Transverse colon (tissue), 4 donors: Measurements from ENCODE around the gene GGTLC1.

ENCODE experiments used
- CTCF ChIP-seq, 5 experiments: fragments of 200-600 bp in 3 of 5; fragments of 450-650 bp in 2 of 5; sonication (generic) in 3 of 5; IDR thresholded peaks; 1 replicate in 2 of 5; 2 replicates in 3 of 5; pipeline ENCODE4 v1.5.1; 2016 to 2017; ENCODE audit warnings: antibody characterized with exemption in 5 of 5, inconsistent platforms in 3 of 5, mild to moderate bottlenecking in 2 of 5, moderate library complexity in 1 of 5
- EP300 ChIP-seq: sonication (generic); formaldehyde crosslinking; IDR thresholded peaks from one replicate; pipeline ENCODE4 v1.6.1; 2017; ENCODE audit warnings: antibody characterized with exemption, low read depth
- POLR2A ChIP-seq: fragments of 450-650 bp; IDR thresholded peaks from one replicate; pipeline ENCODE4 v1.6.1; 2016; ENCODE audit warnings: antibody characterized with exemption, mild to moderate bottlenecking, moderate library complexity
- POLR2AphosphoS5 ChIP-seq, 3 donors: sonication (generic); formaldehyde crosslinking; IDR thresholded peaks; one replicate each; pipeline ENCODE4 v1.6.1; 2016; ENCODE audit warnings: antibody characterized with exemption in 3 of 3

- no peak for TF ChIP-seq CTCF (IDR thresholded peaks at IDR 0.05)
- TF ChIP-seq POLR2A = no peak
- TF ChIP-seq POLR2AphosphoS5 (IDR thresholded peaks at IDR 0.05) = no peak
- no peak for TF ChIP-seq EP300
Measured at GRCh38 chr20:24022621-24023180, 34.1 kb upstream of the GGTLC1 start.
